ENCODE measurements around the gene MYL7.
"Not testable (repeated sequence)": the region's sequence is repeated elsewhere in the genome, so short reads cannot be mapped to it uniquely, and the experiment has no call there.

MYL7 gene, protein sequence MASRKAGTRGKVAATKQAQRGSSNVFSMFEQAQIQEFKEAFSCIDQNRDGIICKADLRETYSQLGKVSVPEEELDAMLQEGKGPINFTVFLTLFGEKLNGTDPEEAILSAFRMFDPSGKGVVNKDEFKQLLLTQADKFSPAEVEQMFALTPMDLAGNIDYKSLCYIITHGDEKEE

DNA sequence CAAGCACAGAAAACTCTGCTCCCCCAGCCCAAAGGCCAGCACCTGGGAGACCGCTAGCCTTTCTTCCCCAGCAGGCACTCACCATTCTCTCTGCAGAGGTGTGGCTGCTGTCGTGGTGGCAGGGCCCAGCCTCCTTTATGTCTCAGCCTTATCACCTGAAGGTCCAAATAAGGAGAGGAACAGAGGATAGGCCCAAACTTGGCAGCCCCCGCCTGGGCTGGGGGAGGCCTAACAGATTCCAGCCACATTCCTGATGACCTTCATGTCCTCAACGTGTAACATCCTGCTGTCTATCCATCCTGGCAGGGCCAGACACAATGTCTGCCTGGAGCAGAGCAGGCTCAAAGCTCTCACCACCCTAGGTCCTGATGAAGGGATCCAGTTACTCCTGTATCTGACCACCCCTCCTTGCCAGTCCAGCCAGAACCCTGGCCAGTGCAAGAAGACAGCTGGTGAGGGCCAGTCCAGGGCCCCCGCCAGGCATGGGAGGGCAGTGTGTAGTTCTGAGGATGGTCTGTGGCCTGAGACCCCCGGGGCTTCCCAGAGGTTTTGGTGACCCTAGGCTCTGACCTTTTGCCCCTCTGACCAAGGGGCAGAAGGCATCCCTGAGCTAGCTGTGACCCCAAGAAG, at the start of gene MYL7:
TSS of gene MYL7 (minus strand) at position 112 of the 630 bp plus-strand sequence. CDS start at position 85, 27 bp downstream.
- no peak for DNase-seq (ENCODE audit: low spot score)

DNA sequence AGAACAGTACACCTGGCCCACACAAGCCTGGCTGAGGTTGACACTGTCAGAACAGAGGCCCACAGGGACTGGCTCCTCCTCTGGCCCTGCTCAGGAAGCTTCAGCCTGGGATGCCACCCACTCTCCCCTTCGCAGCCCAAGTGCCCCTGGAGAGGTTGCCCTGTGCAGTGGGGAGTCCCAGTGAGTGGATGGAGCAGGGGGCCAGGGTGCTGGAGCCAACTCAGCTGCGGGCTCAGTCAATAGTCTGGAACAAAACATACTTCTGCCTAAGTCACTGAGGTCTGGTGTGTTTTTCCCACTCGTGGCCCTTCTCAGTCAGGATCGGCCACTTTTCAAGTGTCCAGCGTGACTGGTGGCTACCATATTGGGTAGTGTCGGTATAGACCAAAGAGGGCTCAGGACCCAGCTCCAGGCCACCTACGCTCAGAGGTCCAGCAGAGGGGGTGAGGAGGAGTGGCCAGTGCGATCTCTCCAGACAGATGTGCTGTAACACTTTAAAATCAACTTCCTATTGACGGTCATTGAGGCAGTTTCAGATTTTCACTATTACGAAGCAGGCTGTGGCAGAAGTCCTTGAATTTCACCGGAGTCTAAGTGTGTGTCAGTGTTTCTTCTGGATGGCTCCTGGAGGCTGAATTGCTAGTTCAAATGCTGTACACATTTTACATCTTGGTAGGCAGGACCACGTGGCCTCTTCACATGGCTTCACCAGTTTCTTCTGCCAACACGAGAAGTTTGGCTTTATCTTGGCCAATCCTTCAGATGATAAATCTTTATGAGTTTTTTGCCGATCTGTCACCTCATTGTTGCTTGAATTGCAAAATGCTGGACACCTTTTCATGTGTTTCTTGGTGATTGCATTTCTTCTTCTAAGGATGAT, 49.1 kb upstream of the MYL7 start:
- DNase-seq (ENCODE audit: low spot score), result no peak

DNA sequence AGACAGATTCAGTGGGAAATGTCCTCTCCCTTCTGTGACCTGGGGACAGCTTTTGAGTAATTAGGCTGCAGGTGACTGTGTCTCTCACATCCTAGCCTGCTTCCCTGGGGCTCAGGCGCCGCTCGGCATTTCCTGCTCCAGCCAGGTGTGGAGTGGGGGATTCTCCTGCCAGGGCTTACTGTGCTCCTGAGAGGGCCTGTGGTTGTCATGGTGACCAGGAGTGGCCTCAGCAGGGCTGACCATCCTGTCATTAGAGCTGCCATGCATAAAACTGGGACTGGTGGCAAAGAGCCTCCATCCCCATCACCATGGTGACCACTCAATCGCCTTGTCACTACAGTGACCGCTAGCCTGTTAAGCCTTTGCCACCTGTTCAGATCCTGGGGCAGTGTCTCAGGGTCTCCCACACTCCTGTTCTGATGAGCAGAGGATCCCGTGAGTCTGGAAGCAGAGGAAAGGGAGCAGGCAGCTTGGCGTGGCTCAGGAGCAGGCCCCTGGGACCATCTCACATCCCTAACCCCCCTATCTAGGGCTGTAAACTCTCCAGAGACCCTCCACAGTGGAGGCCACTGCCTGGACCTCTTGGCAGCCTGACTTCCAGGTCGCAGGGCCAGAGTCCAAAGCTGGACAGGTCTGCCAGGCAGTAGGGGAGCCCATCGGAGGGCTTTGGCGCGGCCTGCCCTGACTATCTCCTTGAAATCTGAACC, 48.3 kb upstream of the MYL7 start, which contains the start of gene GCK:
TSS of gene GCK (minus strand) at position 154 of the 707 bp plus-strand sequence. CDS start 486 bp downstream, outside the sequence.
- no peak for DNase-seq (ENCODE audit: low spot score)

DNA sequence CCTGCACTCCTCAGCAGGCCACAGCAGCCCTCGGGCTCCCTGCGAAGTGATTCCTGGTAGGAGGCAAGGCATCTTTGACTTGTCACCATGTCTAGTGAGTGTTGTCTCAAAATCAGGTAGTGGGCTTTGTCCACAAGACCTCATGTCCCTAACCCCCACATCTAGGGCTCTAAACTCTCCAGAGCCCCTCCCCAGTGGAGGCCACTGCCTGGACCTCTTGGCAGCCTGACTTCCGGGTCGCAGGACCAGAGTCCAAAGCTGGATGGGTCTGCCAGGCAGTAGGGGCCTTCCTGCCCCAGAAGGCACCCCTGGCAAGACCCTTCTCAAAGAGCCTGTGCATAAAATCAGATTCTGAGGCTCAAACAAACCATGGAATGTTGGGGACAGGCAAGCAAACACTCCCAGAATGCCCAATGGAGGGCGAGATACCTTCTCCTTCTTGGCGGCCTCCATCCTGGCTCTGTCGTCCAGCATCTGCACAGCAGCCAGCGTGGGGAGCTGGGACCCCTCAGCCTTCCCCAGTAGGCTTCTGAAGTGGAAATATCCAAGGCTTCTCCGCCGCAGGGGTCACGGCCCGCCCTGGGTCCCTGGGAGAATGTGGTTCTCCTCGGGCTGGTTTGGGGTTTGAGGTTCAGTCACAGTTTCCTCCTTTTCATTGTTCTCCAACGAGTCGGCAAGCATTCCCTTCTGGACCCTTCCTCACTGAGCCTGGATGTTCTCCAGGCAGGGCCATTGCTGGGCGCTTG, 47.5 kb upstream of the MYL7 start:
- no peak for DNase-seq (ENCODE audit: low spot score)

DNA sequence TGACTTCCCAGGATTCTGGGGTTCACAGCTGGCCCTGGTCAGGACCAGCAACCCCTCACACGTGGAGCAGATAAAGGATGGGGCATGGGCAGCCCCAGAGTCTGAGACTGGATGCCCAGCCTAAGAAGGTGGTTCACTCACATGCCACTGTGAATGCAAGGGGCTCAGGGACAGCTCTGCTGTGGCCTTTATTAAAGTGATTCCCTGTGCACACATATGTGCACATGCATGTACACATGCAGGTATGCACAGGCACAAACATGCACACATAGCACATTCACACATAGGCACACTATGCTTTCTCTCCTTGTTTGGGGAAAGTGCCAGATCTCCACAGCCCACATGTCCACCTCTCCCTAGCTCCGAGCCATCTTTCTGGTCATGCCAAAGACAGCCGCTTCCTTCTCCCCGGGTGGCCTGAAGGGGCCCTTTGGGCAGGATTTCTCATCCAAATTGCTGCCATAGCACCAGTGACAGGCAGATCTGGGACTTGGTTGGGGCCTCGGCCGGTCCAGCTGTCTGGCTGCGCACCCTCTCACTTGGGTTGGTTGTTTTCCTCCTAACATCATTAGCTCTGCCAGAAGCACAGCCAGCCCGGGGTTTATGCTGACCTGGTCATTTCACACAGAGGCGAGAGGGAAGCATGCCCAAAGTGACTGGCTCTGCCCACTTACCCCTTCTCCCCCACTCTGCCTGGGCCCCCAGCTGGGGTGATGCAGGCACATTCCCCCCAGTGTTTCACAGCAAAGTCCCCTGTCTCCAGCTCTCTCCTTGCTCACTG, 46.7 kb upstream of the MYL7 start:
- DNase-seq (ENCODE audit: low spot score), result no peak

DNA sequence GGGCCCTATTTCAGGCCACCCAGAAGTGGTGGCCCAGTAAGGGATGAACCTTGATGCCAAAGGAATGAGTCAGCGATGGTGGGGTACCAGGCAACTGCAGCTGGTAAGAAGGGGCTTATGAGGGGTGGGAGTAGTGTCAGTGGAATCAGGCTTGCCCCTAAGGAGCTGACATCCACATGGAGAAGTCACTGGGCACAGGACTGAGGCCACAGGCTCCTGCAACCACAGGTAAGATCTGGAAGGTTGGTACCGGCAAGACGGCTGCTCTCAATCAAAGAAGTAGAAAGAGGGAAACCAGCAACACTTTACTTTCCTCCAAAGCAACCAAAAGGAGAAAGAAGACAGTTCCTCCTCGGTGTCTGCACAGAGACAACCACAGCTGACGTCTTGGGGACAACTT, 45.6 kb upstream of the MYL7 start:
- no peak for DNase-seq (ENCODE audit: low spot score)

DNA sequence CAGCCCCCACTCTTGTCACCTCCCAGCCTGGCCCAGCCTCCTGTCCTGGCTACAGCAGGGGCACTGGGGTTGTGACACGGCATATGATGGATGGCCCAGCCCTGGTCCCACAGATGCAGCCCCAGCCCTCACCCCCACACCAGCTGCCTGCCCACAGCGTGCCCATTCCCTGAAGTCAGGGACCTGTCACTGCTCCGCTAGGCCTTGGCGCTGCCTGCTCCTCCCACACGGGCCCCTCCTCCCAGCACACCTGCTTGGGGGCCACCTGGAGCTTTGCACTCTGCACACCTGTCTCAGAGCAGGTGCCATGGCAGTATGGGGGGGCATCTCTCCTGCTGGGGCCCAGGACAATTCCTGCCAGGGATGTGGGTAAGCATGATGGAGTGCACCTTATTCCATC, 44.6 kb upstream of the MYL7 start:
- DNase-seq (ENCODE audit: low spot score), result no peak

DNA sequence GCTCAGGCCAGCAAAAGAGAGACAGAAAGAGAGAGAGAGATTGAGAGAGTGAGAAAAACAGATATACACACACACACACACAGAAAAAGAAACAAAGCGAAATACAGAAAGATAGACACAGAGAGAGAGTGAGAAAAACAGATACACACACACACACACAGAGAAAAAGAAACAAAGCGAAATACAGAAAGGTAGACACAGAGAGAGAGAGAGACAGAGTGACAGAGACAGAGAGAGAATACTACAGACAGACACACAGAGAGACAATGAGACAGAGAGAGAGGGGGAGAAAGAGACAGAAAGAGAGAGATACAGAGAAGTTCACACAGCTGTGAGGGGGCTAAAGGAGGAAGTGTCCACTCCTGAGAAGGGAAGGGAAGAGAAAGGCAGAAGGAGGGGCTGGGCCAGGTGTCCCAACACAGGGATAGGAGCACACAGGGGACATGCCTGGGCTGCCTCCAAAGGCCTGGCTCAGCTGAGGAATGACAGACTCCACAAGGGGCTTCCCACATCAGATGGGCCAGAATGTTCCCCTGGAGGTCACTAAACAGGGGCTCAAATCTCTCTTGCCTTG, 43.8 kb upstream of the MYL7 start:
- DNase-seq (ENCODE audit: low spot score), result no peak

DNA sequence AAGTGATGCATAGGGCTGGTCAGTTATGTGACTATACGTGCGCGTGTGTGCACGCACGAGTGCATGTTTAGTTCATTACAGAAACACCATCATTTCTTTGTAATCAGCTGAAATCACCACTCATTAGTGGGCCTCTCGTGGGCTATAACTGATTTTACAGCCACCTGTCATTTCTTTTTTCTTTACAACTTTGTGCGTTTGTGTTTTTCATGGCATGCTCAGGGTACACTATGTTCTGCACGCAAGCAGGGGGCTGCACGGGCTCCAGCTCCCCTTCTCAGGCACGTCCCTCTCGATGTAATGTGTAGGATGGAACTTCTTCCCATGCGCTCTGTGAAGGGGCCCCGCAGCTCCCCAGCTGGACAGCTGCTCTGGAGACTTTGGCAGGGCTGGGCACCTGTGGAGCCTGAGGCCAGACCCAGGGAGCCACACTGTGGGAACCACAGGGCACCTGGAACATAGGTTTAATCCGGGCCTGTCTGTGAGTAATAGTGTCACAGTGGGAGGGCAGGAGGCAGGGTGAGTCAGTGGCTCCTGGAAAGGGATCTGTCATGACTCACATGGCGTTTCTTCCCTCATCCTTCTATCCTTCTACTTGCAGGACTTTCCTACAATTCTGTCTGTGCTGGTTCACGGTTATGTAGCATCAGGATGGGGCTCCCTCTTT, 43.2 kb upstream of the MYL7 start:
- DNase-seq (ENCODE audit: low spot score), result no peak

DNA sequence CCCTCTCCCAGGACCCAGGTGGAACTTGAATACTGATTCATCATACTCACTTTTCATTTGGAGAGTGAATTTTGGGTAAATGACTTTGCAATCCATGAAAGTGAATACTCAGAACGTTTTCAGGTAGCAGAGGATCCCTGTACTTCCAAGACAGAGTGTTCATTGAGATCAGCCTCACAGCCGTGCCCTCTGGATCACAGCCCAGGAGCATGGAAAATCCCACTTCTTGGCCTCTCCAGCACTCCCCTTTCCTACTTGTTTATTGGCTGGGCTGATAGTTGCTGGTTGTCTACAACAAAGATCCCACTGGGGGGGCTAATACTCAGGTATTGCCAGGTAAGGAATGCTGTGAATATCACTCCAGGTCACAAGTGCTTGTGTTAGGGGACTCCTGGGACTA, 42.3 kb upstream of the MYL7 start:
- no peak for DNase-seq (ENCODE audit: low spot score)

DNA sequence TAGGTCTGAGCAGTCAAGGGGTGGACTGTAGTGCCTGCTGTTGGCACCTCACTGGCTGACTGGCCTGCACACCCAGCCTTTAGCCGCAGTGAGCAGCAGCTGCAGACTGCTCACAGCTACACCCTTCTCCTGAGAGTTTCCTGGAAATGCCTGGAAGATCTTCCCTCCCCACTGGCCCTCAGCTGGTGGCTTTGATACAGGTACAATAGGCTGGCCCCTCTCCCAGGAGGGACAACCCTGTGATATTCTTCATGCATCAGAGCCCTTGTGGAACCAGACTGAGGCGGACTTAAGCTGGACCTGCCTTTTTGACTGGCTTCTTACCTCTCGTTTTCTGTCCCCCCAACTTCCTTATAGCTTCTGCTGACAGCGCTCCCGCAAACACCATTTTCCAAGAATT, 41.7 kb upstream of the MYL7 start:
- no peak for DNase-seq (ENCODE audit: low spot score)

DNA sequence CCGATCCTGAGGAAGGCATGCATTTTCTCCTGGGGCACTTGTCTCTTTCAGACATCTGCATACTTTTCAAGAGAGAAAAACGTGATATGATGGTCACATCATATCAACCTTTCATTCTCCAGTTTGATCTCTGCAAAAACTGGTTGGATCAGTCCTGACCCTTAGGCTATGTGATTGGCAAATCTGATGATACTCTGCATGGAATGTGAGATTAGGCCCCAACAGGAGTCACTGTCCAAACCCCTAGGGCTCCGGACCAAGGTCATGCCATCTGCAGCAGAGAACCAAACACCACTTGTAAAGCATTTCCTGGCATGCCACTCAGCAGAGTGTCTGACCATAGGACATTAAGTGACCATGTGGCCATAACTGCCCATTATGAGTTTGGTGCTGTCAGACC, 39.5 kb upstream of the MYL7 start:
- DNase-seq (ENCODE audit: low spot score), result no peak

DNA sequence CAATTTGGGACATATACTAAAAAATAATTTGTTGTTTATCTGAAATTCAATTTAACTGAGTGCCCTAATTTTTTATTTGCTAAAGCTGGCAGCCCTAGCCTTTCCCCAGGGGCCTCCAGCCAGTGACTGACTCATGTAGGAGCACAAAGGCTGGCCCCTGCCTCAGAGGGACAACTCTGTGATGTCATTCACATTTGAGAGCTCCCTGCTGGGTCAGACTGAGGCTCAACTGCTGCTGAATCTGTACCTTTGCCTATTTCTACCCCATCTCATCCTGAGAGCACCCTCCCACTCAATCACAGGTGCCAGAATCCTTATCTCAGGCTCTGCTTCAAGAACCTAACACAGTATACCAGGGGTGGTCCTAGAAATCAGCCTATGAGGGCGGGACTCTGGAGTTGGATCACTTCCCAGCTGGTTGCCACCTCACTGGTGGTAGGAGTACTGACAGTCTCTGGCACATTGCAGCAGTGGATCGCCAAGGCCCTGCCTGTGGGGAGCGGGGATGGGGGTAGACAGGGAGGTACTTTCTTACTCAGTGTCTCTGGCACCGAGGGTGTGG, 36.5 kb upstream of the MYL7 start:
- no peak for DNase-seq (ENCODE audit: low spot score)

DNA sequence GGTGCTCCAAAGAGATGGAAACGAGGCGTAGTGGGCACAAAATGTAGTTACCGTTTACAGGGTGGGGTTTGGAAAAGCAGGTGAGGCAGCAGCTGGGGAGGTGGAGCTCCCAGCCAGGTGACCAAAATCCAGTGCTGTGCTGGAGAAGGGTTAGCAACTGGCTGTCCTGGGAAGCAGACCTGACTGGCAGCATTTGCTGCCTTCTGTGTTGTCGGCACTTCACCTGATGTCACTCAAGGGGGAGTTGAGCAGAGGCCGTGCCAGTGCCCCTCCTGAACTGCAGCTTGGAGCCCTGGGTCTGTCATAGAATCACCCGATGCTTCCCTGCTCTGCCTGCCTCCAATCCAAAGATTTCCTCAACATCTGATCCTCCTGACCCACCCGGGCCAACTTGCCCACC, 35.4 kb upstream of the MYL7 start:
- DNase-seq (ENCODE audit: low spot score), result no peak

DNA sequence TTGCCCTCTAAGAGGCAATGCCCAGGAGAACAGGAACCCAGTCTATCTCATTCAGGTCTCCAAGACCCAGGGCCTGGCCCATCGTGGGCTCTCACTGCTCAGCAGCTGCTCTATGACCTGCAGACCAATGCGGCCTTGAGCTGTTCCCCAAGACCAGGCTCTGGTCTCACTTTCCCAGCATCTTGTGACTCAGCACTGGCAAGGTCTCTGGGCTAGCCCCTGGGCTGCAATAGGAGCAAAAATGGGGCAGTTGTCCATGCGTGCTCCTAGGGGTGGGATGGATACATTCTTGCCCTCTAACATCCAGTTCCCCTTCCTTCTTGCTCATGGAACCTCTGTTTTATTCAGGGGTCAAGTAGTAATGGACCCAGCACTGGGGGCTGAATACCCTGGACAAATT, 34.6 kb upstream of the MYL7 start:
- no peak for DNase-seq (ENCODE audit: low spot score)

DNA sequence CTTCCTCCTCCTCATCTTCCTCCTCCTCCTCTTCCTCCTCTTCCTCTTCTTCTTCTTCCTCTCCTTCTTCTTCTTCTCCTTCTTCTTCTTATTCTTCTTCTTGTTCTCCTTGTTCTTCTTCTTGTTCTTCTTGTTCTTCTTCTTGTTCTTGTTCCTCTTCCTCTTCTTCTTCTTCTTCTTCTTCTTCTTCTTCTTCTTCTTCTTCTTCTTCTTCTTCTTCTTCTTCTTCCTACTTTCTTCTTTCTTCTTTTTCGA, 33.5 kb upstream of the MYL7 start:
- DNase-seq (ENCODE audit: low spot score), result not testable (repeated sequence)

DNA sequence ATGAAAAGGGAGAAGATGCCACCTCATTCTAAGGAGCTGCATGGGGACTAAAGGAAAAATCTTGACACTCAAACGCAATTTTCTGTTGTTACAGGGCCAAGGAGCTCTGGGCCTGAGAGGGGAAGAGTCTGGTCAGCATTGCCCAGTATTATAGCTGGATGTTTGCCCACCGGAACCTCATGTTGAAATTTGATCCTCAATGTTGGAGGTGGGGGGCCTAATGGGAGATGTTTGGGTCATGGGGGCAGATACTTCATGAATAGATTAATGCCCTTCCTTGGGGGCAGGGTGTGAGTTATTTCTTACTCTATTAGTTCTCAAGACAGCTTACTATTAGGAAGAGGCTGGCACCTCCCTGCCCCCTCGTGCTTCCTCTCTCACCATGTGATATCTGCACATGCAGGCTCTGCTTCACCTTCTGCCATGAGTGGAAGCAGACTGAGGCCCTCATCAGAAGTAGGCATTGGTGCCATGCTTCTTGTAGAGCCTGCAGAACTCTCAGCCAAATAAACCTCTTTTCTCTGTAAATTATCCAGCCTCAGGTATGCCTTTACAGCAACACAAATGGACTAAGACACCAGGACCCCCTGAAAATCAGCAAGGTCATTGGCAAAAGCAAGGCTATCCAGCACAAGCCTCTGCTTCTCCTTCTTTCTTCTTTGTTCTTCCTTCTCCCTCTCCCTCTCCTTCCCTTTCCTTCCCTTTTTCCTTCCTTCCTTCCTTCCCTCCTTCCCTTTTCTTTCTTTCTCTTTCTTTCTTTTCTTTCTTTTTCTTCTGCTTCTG, 33.0 kb upstream of the MYL7 start:
- no peak for DNase-seq (ENCODE audit: low spot score)

DNA sequence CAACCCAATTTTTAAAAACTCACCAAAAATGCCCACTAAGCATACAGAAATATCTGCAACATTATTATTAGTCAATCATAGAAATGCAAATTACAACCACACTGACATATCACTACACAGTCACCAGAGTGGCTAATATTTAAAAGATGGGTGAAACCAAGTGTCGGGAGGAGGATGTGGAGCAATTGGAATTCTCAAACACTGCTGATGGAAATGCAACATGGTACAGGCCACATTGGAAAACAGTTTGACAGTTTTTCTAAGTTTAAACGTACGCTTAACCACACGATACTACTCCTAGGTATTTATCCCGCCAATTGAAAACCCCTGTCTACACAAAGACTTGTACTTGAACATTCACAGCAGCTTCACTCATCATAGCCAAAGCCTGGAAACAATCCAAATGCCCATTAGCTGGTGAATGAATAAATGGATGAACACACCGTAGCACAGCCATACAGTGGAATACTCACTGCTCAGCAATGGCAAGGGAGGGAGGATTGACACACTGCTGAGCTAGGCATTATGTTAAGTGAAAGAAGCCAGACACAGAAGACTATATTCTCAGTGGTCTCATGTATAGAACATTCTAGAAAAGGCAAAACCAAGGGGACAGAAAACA, 31.8 kb upstream of the MYL7 start:
- DNase-seq (ENCODE audit: low spot score), result no peak

DNA sequence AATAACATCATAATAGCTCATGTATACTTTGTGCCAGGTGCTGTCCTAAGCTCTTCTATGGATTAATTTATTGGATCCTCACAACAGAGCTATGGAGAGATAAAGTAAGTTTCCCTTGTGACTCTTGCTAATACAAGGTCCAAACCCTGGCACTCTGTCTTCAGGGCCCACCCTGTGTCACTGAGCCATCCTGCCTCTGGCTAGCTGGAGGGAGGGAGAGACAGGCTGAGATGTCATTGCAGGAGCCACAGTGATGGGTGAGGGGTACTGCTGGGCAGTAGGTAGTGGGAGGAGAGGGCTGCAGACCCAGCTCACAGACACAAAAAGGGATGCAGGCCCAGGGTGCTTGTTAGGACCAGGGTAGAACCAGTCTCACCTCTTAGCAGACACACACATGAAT, 31.2 kb upstream of the MYL7 start:
- DNase-seq (ENCODE audit: low spot score), result no peak

All from activated CD4-positive, alpha-beta T cell treated with anti-CD3 and anti-CD28 coated beads, Interleukin-2, Interleukin-4, amounts not matched to agents 100 ng/mL and 50 ng/mL, durations not matched to agents 16 hours and 8 hours (primary cell).